ENCODE results near the gene ANKRD39. TPM values are rescaled to one million over a fixed set of nuclear protein-coding genes. Genes with fewer than 3 reads are reported as not detected.

The ANKRD39 gene
- total RNA-seq, 1 experiment from 2014 or later = 24.4 TPM

DNA sequence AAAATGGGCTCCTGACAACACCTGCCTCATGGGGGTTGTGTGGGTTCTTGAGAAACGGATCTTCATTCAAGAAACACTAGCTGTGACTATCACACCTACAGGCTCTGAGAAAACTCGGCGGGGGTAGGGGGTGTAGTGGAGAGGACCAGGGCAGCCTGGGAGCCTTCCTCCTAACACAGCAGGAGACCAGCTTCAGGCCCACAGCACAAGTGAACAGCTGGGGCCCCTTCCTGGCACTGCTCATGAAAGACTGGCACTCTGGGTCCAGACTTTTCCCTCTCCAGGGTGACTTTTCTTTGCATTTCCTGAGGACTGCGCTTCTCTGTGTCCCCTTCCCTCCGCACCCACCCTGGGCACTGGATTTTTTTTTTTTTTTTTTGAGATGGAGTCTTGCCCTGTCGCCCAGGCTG, 19.2 kb upstream of the ANKRD39 start:
- in situ Hi-C loops (cut with HindIII; ENCODE audit: low pct_unique_long_range_greater_than_20kb, low sequenced_read_pairs) = no loop called here

GRCh38 chr2:96876269-96877041, 18.6 kb upstream of the ANKRD39 start:
- Histone ChIP-seq H3K36me3 (ENCODE audit: control insufficient read depth, insufficient read depth, low read length) (no peaks in the 10 kb centered on the region), H3K4me1 (ENCODE audit: control insufficient read depth, insufficient read depth, low read length) (peaks cover 10% of the 10 kb centered on the region; the same call in 1 of the 2 replicates), H3K27me3 (ENCODE audit: control insufficient read depth, insufficient read depth, low read length) (no peaks in the 10 kb centered on the region), H3K27ac (ENCODE audit: low read length) (no peak overlapping the region), H3K4me3 (ENCODE audit: low read depth in 2 of 2, low read length in 2 of 2) (no peak overlapping the region), H3K9me3 (ENCODE audit: control insufficient read depth, insufficient read depth, low read depth, low read length) (no peaks in the 10 kb centered on the region)
- BruUV-seq (replicated peaks) = no TSS peak
- intact Hi-C loops (cut with micrococcal nuclease; ENCODE audit: unreplicated experiment) = no loop called here
- TF ChIP-seq TCF7L2 (IDR thresholded peaks at IDR 0.05; ENCODE audit: low read depth, low read length) (no peak), SIN3A (IDR thresholded peaks at IDR 0.05; ENCODE audit: borderline replicate concordance, insufficient read depth, low read depth, low read length) (no peak), POLR2AphosphoS5 (IDR thresholded peaks at IDR 0.05; ENCODE audit: low read depth, low read length) (no peak), CTCF (IDR thresholded peaks at IDR 0.05) (no peak)
- TF ChIP-seq, protein P1, sequence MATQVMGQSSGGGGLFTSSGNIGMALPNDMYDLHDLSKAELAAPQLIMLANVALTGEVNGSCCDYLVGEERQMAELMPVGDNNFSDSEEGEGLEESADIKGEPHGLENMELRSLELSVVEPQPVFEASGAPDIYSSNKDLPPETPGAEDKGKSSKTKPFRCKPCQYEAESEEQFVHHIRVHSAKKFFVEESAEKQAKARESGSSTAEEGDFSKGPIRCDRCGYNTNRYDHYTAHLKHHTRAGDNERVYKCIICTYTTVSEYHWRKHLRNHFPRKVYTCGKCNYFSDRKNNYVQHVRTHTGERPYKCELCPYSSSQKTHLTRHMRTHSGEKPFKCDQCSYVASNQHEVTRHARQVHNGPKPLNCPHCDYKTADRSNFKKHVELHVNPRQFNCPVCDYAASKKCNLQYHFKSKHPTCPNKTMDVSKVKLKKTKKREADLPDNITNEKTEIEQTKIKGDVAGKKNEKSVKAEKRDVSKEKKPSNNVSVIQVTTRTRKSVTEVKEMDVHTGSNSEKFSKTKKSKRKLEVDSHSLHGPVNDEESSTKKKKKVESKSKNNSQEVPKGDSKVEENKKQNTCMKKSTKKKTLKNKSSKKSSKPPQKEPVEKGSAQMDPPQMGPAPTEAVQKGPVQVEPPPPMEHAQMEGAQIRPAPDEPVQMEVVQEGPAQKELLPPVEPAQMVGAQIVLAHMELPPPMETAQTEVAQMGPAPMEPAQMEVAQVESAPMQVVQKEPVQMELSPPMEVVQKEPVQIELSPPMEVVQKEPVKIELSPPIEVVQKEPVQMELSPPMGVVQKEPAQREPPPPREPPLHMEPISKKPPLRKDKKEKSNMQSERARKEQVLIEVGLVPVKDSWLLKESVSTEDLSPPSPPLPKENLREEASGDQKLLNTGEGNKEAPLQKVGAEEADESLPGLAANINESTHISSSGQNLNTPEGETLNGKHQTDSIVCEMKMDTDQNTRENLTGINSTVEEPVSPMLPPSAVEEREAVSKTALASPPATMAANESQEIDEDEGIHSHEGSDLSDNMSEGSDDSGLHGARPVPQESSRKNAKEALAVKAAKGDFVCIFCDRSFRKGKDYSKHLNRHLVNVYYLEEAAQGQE (IDR thresholded peaks at IDR 0.05; ENCODE audit: insufficient read depth in 1 of 2, low read depth in 2 of 2, low read length in 1 of 2) = no peak
- CTCF ChIA-PET = interaction anchor here (1.0 kb wide), 1 partner anchor 78 kb away, joined by 3 read pairs; no protein-coding TSS in a partner anchor
- DNase-seq (ENCODE audit: low read depth, low spot score) (no peak), ATAC-seq (no peak)
- in situ Hi-C loops (cut with HindIII; ENCODE audit: low pct_unique_long_range_greater_than_20kb, low sequenced_read_pairs) = no loop called here
- POLR2A ChIA-PET = no interaction called here

More for the DNA sequence above, 19.2 kb upstream of the ANKRD39 start:
- H3K27ac ChIP-seq (ENCODE audit: low read length) = no peak overlapping the region
- no peaks in the 10 kb centered on the region for H3K36me3 ChIP-seq (ENCODE audit: control insufficient read depth, insufficient read depth, low read length)
- TF ChIP-seq POLR2AphosphoS5 (IDR thresholded peaks at IDR 0.05; ENCODE audit: low read depth, low read length) (no peak), SIN3A (IDR thresholded peaks at IDR 0.05; ENCODE audit: borderline replicate concordance, insufficient read depth, low read depth, low read length) (no peak), CTCF (IDR thresholded peaks at IDR 0.05) (no peak), TCF7L2 (IDR thresholded peaks at IDR 0.05; ENCODE audit: low read depth, low read length) (no peak)
- TF ChIP-seq, protein P1 (IDR thresholded peaks at IDR 0.05; ENCODE audit: insufficient read depth in 1 of 2, low read depth in 2 of 2, low read length in 1 of 2) = no peak
- no peak for ATAC-seq
- H3K4me3 ChIP-seq (ENCODE audit: low read depth in 2 of 2, low read length in 2 of 2) = no peak overlapping the region
- no peaks in the 10 kb centered on the region for H3K9me3 ChIP-seq (ENCODE audit: control insufficient read depth, insufficient read depth, low read depth, low read length)
- no peaks in the 10 kb centered on the region for H3K27me3 ChIP-seq (ENCODE audit: control insufficient read depth, insufficient read depth, low read length)
- ChIA-PET POLR2A (no interaction called here), CTCF (no interaction called here)
- H3K4me1 ChIP-seq (ENCODE audit: control insufficient read depth, insufficient read depth, low read length) = peaks cover 10% of the 10 kb centered on the region; the same call in 1 of the 2 replicates
- DNase-seq (ENCODE audit: low read depth, low spot score) = no peak
- no TSS peak for BruUV-seq (replicated peaks)
- intact Hi-C loops (cut with micrococcal nuclease; ENCODE audit: unreplicated experiment) = no loop called here
